ENCODE measurements around the gene CENPU.

GRCh38 chr4:184722798-184723197 lies 11.1 kb downstream of the CENPU start:
- TF ChIP-seq, protein P1, sequence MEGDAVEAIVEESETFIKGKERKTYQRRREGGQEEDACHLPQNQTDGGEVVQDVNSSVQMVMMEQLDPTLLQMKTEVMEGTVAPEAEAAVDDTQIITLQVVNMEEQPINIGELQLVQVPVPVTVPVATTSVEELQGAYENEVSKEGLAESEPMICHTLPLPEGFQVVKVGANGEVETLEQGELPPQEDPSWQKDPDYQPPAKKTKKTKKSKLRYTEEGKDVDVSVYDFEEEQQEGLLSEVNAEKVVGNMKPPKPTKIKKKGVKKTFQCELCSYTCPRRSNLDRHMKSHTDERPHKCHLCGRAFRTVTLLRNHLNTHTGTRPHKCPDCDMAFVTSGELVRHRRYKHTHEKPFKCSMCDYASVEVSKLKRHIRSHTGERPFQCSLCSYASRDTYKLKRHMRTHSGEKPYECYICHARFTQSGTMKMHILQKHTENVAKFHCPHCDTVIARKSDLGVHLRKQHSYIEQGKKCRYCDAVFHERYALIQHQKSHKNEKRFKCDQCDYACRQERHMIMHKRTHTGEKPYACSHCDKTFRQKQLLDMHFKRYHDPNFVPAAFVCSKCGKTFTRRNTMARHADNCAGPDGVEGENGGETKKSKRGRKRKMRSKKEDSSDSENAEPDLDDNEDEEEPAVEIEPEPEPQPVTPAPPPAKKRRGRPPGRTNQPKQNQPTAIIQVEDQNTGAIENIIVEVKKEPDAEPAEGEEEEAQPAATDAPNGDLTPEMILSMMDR (IDR thresholded peaks at IDR 0.05 in 2 of 3, conservative IDR thresholded peaks at IDR 0.05 in 1 of 3; ENCODE audit: control insufficient read depth in 2 of 3, extremely low read depth in 1 of 3, insufficient read depth in 1 of 3, low read depth in 3 of 3, low read length in 3 of 3) = peak in 2 of 3 experiments; percentile 18 to 19; a peak in 2 of 6 replicates
- TF ChIP-seq RB1 (IDR thresholded peaks at IDR 0.05; ENCODE audit: borderline replicate concordance) = no peak
- TF ChIP-seq, protein P2, sequence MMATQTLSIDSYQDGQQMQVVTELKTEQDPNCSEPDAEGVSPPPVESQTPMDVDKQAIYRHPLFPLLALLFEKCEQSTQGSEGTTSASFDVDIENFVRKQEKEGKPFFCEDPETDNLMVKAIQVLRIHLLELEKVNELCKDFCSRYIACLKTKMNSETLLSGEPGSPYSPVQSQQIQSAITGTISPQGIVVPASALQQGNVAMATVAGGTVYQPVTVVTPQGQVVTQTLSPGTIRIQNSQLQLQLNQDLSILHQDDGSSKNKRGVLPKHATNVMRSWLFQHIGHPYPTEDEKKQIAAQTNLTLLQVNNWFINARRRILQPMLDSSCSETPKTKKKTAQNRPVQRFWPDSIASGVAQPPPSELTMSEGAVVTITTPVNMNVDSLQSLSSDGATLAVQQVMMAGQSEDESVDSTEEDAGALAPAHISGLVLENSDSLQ (IDR thresholded peaks at IDR 0.05) = no peak
- TF ChIP-seq SUZ12 (IDR thresholded peaks at IDR 0.05; ENCODE audit: unreplicated experiment) = no peak
- TF ChIP-seq, protein P3, sequence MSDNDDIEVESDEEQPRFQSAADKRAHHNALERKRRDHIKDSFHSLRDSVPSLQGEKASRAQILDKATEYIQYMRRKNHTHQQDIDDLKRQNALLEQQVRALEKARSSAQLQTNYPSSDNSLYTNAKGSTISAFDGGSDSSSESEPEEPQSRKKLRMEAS (IDR thresholded peaks at IDR 0.05; ENCODE audit: low read depth, low read length) = no peak
- TF ChIP-seq ZZZ3 (IDR thresholded peaks at IDR 0.05; ENCODE audit: control insufficient read depth, insufficient read length, low read depth) = no peak
- TF ChIP-seq REST (IDR thresholded peaks at IDR 0.05; ENCODE audit: low read depth, low read length) = no peak
- no peak for TF ChIP-seq IRF3 (IDR thresholded peaks at IDR 0.05)
- no peak for TF ChIP-seq POLR2AphosphoS5 (IDR thresholded peaks at IDR 0.05; ENCODE audit: low read length)
- TF ChIP-seq, protein P4, sequence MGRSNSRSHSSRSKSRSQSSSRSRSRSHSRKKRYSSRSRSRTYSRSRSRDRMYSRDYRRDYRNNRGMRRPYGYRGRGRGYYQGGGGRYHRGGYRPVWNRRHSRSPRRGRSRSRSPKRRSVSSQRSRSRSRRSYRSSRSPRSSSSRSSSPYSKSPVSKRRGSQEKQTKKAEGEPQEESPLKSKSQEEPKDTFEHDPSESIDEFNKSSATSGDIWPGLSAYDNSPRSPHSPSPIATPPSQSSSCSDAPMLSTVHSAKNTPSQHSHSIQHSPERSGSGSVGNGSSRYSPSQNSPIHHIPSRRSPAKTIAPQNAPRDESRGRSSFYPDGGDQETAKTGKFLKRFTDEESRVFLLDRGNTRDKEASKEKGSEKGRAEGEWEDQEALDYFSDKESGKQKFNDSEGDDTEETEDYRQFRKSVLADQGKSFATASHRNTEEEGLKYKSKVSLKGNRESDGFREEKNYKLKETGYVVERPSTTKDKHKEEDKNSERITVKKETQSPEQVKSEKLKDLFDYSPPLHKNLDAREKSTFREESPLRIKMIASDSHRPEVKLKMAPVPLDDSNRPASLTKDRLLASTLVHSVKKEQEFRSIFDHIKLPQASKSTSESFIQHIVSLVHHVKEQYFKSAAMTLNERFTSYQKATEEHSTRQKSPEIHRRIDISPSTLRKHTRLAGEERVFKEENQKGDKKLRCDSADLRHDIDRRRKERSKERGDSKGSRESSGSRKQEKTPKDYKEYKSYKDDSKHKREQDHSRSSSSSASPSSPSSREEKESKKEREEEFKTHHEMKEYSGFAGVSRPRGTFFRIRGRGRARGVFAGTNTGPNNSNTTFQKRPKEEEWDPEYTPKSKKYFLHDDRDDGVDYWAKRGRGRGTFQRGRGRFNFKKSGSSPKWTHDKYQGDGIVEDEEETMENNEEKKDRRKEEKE (IDR thresholded peaks at IDR 0.05) = no peak
- TF ChIP-seq TAF1 (IDR thresholded peaks at IDR 0.05; ENCODE audit: borderline replicate concordance, low read depth, low read length) = no peak
